Panc1 (cell line): Measurements from ENCODE around the gene SLC25A12. TPM values are rescaled to one million over a fixed set of nuclear protein-coding genes. Genes with fewer than 3 reads are reported as not detected.

ENCODE experiments used
- ATAC-seq: fragments of 200-7000 bp; cut with Tn5 transposase; 2 replicates; pipeline ENCODE4 v1.9.1; 2020; ENCODE audit warnings: mild to moderate bottlenecking, moderate library complexity
- BruUV-seq: library from RNA; stranded (reverse); fragments of 400-500 nt; replicated peaks from 2 replicates; lab custom pipeline; 2021; lab: Mats Ljungman, UMichigan
- CTCF ChIA-PET: fragments of 300-600 bp; sonication (Branson Sonifier 250); formaldehyde crosslinking; loops from one replicate; lab custom pipeline; 2022; ENCODE audit warnings: antibody characterized with exemption; lab: Charles Lee
- POLR2A ChIA-PET: fragments of 300-600 bp; sonication (Branson Sonifier 250); formaldehyde crosslinking; loops from one replicate; lab custom pipeline; 2022; ENCODE audit warnings: antibody characterized with exemption; lab: Charles Lee
- DNase-seq: peaks from one replicate; pipeline ENCODE4 v3.0.0-alpha.2; 2010; ENCODE audit warnings: low read depth, low spot score
- H3K27ac ChIP-seq: 2 replicates; pipeline ENCODE4 v1.5.1; 2011; ENCODE audit warnings: mild to moderate bottlenecking, low read length, inconsistent platforms
- H3K27me3 ChIP-seq: fragments of 200-500 bp; sonication (Bioruptor generic); 2 replicates; pipeline ENCODE4 v1.6.0; 2014; ENCODE audit warnings: low read length, inconsistent platforms; ENCODE audit not compliant: control insufficient read depth, insufficient read depth
- H3K36me3 ChIP-seq: fragments of 200-500 bp; sonication (Bioruptor generic); 2 replicates; pipeline ENCODE4 v1.5.1; 2014; ENCODE audit warnings: inconsistent platforms, mild to moderate bottlenecking, low read length, moderate library complexity; ENCODE audit not compliant: control insufficient read depth, insufficient read depth
- H3K4me1 ChIP-seq: 2 replicates; pipeline ENCODE4 v1.5.1; 2011; ENCODE audit warnings: inconsistent platforms, mild to moderate bottlenecking, low read length, moderate library complexity; ENCODE audit not compliant: control insufficient read depth, insufficient read depth
- H3K4me3 ChIP-seq, 2 experiments: 2 replicates each; pipeline ENCODE4 v1.5.1; 2011 to 2012; ENCODE audit warnings: low read depth in 2 of 2, low read length in 2 of 2, mild to moderate bottlenecking in 2 of 2, inconsistent platforms in 1 of 2, moderate library complexity in 1 of 2
- H3K9me3 ChIP-seq: fragments of 200-500 bp; sonication (Bioruptor generic); 2 replicates; pipeline ENCODE4 v1.5.1; 2014; ENCODE audit warnings: low read depth, mild to moderate bottlenecking, inconsistent platforms, low read length, moderate library complexity; ENCODE audit not compliant: control insufficient read depth, insufficient read depth
- CTCF ChIP-seq: fragments of 450-650 bp; IDR thresholded peaks from 2 replicates; pipeline ENCODE4 v1.5.1; 2017; ENCODE audit warnings: mild to moderate bottlenecking
- POLR2AphosphoS5 ChIP-seq: IDR thresholded peaks from 2 replicates; pipeline ENCODE4 v1.6.1; 2012; ENCODE audit warnings: mild to moderate bottlenecking, low read depth, low read length, moderate library complexity
- SIN3A ChIP-seq: IDR thresholded peaks from 2 replicates; pipeline ENCODE4 v1.6.1; 2012; ENCODE audit warnings: low read depth, mild to moderate bottlenecking, low read length, moderate library complexity, borderline replicate concordance; ENCODE audit not compliant: insufficient read depth
- TCF7L2 ChIP-seq: IDR thresholded peaks from 2 replicates; pipeline ENCODE4 v1.6.1; 2011; ENCODE audit warnings: mild to moderate bottlenecking, low read depth, low read length, inconsistent platforms
- in situ Hi-C: cut with HindIII; loops from 2 replicates; pipeline ENCODE4 v1.10.0; 2016; ENCODE audit warnings: low sequenced_read_pairs, low pct_unique_long_range_greater_than_20kb
- intact Hi-C: fragments of 100-400 bp; cut with micrococcal nuclease; formaldehyde crosslinking; loops from one replicate; pipeline ENCODE4 v1.10.0; 2022; ENCODE audit not compliant: unreplicated experiment
- total RNA-seq: library from RNA; stranded (reverse); gene quantifications from one replicate; pipeline ENCODE4 v1.2.1, GENCODE V29; 2021; ENCODE audit not compliant: unreplicated experiment
- TF ChIP-seq, protein P1 (sequence below), 2 experiments: IDR thresholded peaks; 2 replicates each; pipeline ENCODE4 v1.6.1; 2011 to 2012; ENCODE audit warnings: low read depth in 2 of 2, control low read depth in 1 of 2, low read length in 1 of 2, mild to moderate bottlenecking in 1 of 2, moderate library complexity in 1 of 2; ENCODE audit not compliant: insufficient read depth in 1 of 2

Gene SLC25A12
- total RNA-seq, 1 experiment from 2014 or later: 17.8 TPM

DNA sequence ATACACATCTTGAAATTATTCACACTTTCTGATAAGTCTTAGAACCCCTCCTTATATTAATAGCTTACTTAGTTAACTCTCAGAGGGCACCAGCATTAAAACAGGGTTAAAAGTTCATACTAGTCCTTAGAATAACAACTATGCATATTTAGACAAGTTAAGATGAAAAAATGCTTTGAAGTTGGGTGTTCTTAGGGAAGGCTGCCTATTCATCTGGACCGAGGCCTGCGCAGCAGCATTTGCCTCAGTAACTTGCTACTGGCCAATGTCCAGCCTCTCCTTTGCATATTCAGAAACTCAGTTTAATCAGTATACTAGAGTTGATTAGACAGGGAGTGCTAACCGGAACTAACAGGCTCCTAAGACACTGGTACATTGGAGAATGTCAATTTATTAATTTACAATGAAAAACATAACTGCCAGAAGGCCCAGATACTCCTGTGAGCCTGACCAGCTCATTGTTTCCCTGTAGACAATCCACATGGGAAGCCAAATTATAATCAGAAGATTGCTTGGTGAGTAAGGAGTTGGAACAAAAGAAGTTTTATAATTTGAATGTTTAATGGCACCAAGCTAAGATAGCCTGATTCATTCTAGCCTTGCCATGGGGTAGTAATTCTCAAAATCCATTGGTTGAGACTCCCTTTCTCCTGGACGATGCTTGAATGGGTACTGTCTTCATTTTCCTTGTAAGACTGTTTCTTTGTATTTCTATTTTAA lies 157.9 kb downstream of the SLC25A12 start:
- H3K27me3 ChIP-seq: no peaks in the 10 kb centered on the region
- intact Hi-C loops (no loop called here), in situ Hi-C loops (no loop called here)
- no peaks in the 10 kb centered on the region for H3K9me3 ChIP-seq
- H3K36me3 ChIP-seq: 0 out of 2 replicates have a peak, but pooled peaks cover 3% of the 10 kb centered on the region
- H3K4me3 ChIP-seq: no peak overlapping the region
- DNase-seq (no peak), ATAC-seq (no peak)
- BruUV-seq: no TSS peak
- ChIA-PET POLR2A (no interaction called here), CTCF (no interaction called here)
- H3K4me1 ChIP-seq: no peaks in the 10 kb centered on the region
- TF ChIP-seq SIN3A: no peak
- no peak for TF ChIP-seq POLR2AphosphoS5
- no peak for TF ChIP-seq TCF7L2
- TF ChIP-seq, protein P1, sequence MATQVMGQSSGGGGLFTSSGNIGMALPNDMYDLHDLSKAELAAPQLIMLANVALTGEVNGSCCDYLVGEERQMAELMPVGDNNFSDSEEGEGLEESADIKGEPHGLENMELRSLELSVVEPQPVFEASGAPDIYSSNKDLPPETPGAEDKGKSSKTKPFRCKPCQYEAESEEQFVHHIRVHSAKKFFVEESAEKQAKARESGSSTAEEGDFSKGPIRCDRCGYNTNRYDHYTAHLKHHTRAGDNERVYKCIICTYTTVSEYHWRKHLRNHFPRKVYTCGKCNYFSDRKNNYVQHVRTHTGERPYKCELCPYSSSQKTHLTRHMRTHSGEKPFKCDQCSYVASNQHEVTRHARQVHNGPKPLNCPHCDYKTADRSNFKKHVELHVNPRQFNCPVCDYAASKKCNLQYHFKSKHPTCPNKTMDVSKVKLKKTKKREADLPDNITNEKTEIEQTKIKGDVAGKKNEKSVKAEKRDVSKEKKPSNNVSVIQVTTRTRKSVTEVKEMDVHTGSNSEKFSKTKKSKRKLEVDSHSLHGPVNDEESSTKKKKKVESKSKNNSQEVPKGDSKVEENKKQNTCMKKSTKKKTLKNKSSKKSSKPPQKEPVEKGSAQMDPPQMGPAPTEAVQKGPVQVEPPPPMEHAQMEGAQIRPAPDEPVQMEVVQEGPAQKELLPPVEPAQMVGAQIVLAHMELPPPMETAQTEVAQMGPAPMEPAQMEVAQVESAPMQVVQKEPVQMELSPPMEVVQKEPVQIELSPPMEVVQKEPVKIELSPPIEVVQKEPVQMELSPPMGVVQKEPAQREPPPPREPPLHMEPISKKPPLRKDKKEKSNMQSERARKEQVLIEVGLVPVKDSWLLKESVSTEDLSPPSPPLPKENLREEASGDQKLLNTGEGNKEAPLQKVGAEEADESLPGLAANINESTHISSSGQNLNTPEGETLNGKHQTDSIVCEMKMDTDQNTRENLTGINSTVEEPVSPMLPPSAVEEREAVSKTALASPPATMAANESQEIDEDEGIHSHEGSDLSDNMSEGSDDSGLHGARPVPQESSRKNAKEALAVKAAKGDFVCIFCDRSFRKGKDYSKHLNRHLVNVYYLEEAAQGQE (IDR thresholded peaks at IDR 0.05; ENCODE audit: insufficient read depth in 1 of 2, low read depth in 2 of 2, low read length in 1 of 2): no peak
- TF ChIP-seq CTCF: no peak
- no peak overlapping the region for H3K27ac ChIP-seq

Other genes starting within 250 kb of the SLC25A12 start
- 72.8 TPM for gene DYNC1I2, start 206.8 kb downstream of the SLC25A12 start, total RNA-seq
- 74.7 TPM for gene HAT1, start 28.2 kb upstream of the SLC25A12 start, total RNA-seq
- gene METAP1D, start 105.7 kb upstream of the SLC25A12 start, total RNA-seq: 8.6 TPM
- gene DLX1, start 191.3 kb upstream of the SLC25A12 start, total RNA-seq: 3.5 TPM
- gene DLX2, start 208.7 kb upstream of the SLC25A12 start, total RNA-seq: 4.4 TPM